HepG2 (cell line): ENCODE measurements around the gene TAB3.
"Not testable (repeated sequence)": the region's sequence is repeated elsewhere in the genome, so short reads cannot be mapped to it uniquely, and the experiment has no call there.

Experiments used
- CTCF ChIP-seq: sonication (generic); formaldehyde crosslinking; IDR thresholded peaks from 2 replicates; pipeline ENCODE4 v1.5.0; 2020; ENCODE audit warnings: mild to moderate bottlenecking, missing genetic modification reagents, moderate library complexity
- SMAD1 ChIP-seq: sonication (generic); formaldehyde crosslinking; IDR thresholded peaks from 2 replicates; pipeline ENCODE4 v1.4.0; 2020; ENCODE audit warnings: missing genetic modification reagents, low read depth, mild to moderate bottlenecking, borderline replicate concordance
- XBP1 ChIP-seq: sonication (generic); formaldehyde crosslinking; IDR thresholded peaks from 2 replicates; pipeline ENCODE4 v1.5.0; 2020; ENCODE audit warnings: missing genetic modification reagents
- ZNF354B ChIP-seq: sonication (generic); formaldehyde crosslinking; IDR thresholded peaks from 2 replicates; pipeline ENCODE4 v1.8.0; 2022; ENCODE audit warnings: mild to moderate bottlenecking, missing genetic modification reagents

DNA sequence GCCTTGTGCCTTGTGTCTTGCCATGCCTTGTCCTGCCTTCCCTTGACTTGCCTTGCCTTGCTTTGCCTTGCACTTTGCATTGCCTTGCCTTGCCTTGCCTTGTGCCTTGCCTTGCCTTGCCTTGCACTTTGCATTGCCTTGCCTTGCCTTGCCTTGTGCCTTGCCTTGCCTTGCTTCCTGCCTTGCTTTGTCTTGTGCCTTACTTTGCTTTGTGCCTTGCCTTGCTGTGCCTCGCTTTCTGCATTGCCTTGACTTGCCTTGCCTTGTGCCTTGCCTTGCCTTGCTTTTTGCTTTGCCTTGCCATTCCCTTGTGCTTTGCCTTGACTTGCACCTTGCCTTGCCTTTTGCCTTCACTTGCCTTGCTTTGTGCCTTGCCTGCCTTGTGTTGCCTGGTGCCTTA lies 91.8 kb downstream of the TAB3 start:
- not testable (repeated sequence) for TF ChIP-seq CTCF (CRISPR knock-in tag); XBP1 (CRISPR knock-in tag); ZNF354B; SMAD1 (CRISPR knock-in tag)
